Keratinocyte (primary cell): ENCODE data around the gene SRM. TPM values are rescaled to one million over a fixed set of nuclear protein-coding genes. Genes with fewer than 3 reads are reported as not detected.

Experiments used
- DNase-seq: peaks from one replicate; pipeline ENCODE4 v3.0.0-alpha.2; 2011; ENCODE audit warnings: low read depth, missing footprints, low spot score
- FAIRE-seq: peaks from 2 replicates; lab custom pipeline; 2011; peaks lifted over from hg19 to GRCh38; lab: Jason Lieb, UNC
- H2AFZ ChIP-seq: 2 replicates; pipeline ENCODE4 v1.6.0; 2012; ENCODE audit warnings: low read length, control low read depth, inconsistent platforms; ENCODE audit not compliant: control insufficient read depth
- H3K27ac ChIP-seq: 2 replicates; pipeline ENCODE4 v1.5.1; 2011; ENCODE audit warnings: low read length; ENCODE audit not compliant: control insufficient read depth, insufficient read depth
- H3K27me3 ChIP-seq: 3 replicates; pipeline ENCODE4 v1.6.0; 2011; ENCODE audit warnings: low read length; ENCODE audit not compliant: control insufficient read depth, insufficient read depth; ENCODE audit errors: extremely low read depth
- H3K36me3 ChIP-seq, 2 experiments: 2 replicates in 1 of 2; 3 replicates in 1 of 2; pipeline ENCODE4 v1.5.1; 2011; ENCODE audit warnings: low read length in 2 of 2, mild to moderate bottlenecking in 1 of 2; ENCODE audit not compliant: control insufficient read depth in 2 of 2, insufficient read depth in 2 of 2; ENCODE audit errors: extremely low read depth in 1 of 2
- H3K4me1 ChIP-seq: 3 replicates; pipeline ENCODE4 v1.5.1; 2011; ENCODE audit warnings: low read length; ENCODE audit not compliant: control insufficient read depth, insufficient read depth; ENCODE audit errors: extremely low read depth
- H3K4me2 ChIP-seq: 3 replicates; pipeline ENCODE4 v1.6.0; 2011; ENCODE audit warnings: low read depth, low read length; ENCODE audit not compliant: control insufficient read depth, insufficient read depth; ENCODE audit errors: extremely low read depth
- H3K4me3 ChIP-seq, 3 experiments: fragments of 200-600 bp in 1 of 3; sonication (generic) in 1 of 3; 2 replicates in 2 of 3; 3 replicates in 1 of 3; pipeline ENCODE4 v1.5.1; 2011 to 2016; ENCODE audit warnings: low read length in 3 of 3, mild to moderate bottlenecking in 3 of 3, control low read depth in 2 of 3, inconsistent platforms in 1 of 3, low read depth in 1 of 3, mixed read lengths in 1 of 3, mixed run types in 1 of 3, moderate library complexity in 1 of 3; ENCODE audit not compliant: control insufficient read depth in 2 of 3, insufficient read depth in 2 of 3; ENCODE audit errors: extremely low read depth in 1 of 3
- H3K79me2 ChIP-seq: 2 replicates; pipeline ENCODE4 v1.6.0; 2012; ENCODE audit warnings: low read length; ENCODE audit not compliant: control insufficient read depth, insufficient read depth
- H3K9ac ChIP-seq: 3 replicates; pipeline ENCODE4 v1.6.0; 2011; ENCODE audit warnings: low read length; ENCODE audit not compliant: control insufficient read depth, insufficient read depth; ENCODE audit errors: extremely low read depth
- H3K9me1 ChIP-seq: 3 replicates; pipeline ENCODE4 v1.6.0; 2011; ENCODE audit warnings: low read length; ENCODE audit not compliant: control insufficient read depth, insufficient read depth; ENCODE audit errors: extremely low read depth
- H3K9me3 ChIP-seq: 2 replicates; pipeline ENCODE4 v1.5.1; 2012; ENCODE audit warnings: low read depth, low read length; ENCODE audit not compliant: control insufficient read depth
- H4K20me1 ChIP-seq: 3 replicates; pipeline ENCODE4 v1.6.0; 2011; ENCODE audit warnings: low read length; ENCODE audit not compliant: control insufficient read depth, insufficient read depth; ENCODE audit errors: extremely low read depth
- CTCF ChIP-seq, 3 experiments: IDR thresholded peaks in 1 of 3; conservative IDR thresholded peaks in 1 of 3; optimal IDR thresholded peaks in 1 of 3; 2 replicates in 2 of 3; 3 replicates in 1 of 3; pipeline versions ENCODE3 to v1.5.1; 2011; ENCODE audit warnings: low read length in 3 of 3, mild to moderate bottlenecking in 3 of 3, moderate library complexity in 2 of 3, control low read depth in 1 of 3, inconsistent platforms in 1 of 3; ENCODE audit not compliant: insufficient read depth in 2 of 3; ENCODE audit errors: extremely low read depth in 1 of 3
- EZH2 ChIP-seq: IDR thresholded peaks from one replicate; pipeline ENCODE4 v1.6.1; 2012; ENCODE audit warnings: inconsistent platforms, mild to moderate bottlenecking, low read length, moderate library complexity
- dilution Hi-C: fragments of 300-500 bp; cut with MboI; formaldehyde crosslinking; loops from one replicate; pipeline ENCODE4 v1.7.0; 2020; ENCODE audit warnings: low sequenced_read_pairs; ENCODE audit not compliant: extremely low pct_ligation_motif_present
- polyA plus RNA-seq, 5 experiments: library from polyadenylated mRNA; depleted of rRNA in 3 of 5; stranded (reverse) in 3 of 5; stranded (forward) in 1 of 5; unstranded in 1 of 5; fragments of >200 nt; gene quantifications; 1 replicate in 1 of 5; 2 replicates in 3 of 5; 3 replicates in 1 of 5; pipeline versions ENCODE4 v1.2.1 to v1.2.3, GENCODE V29; 2011 to 2012; ENCODE audit warnings: missing spikeins in 2 of 5, low read depth in 1 of 5, low replicate concordance in 1 of 5

SRM gene
- polyA plus RNA-seq, 1 donor (not counting 4 experiments of a cell fraction or from before 2014, with no cell fraction given), result 32.8 TPM

- Histone ChIP-seq H3K27me3 (no peaks in the 10 kb centered on the region), H3K9me3 (no peaks in the 10 kb centered on the region), H3K9ac (no peak overlapping the region), H3K4me3 (no peak overlapping the region), H3K36me3 (peaks cover 11 to 16% of the 10 kb centered on the region in 2 experiments), H3K4me2 (no peak overlapping the region), H2AFZ (no peak overlapping the region), H4K20me1 (peaks cover 2% of the 10 kb centered on the region), H3K4me1 (peaks cover 10% of the 10 kb centered on the region), H3K79me2 (peaks cover 17% of the 10 kb centered on the region), H3K9me1 (no peaks in the 10 kb centered on the region), H3K27ac (no peak overlapping the region)
- no peak for FAIRE-seq
- TF ChIP-seq EZH2, result no peak
- no peak for TF ChIP-seq CTCF (optimal IDR thresholded peaks at IDR 0.05 in 1 of 3, IDR thresholded peaks at IDR 0.05 in 1 of 3, conservative IDR thresholded peaks at IDR 0.05 in 1 of 3; ENCODE audit: extremely low read depth in 1 of 3, insufficient read depth in 2 of 3, low read length in 3 of 3)
- dilution Hi-C loops, result no loop called here
- DNase-seq, result no peak
Measured at GRCh38 chr1:11055676-11056075, 4.1 kb downstream of the SRM start.

- Histone ChIP-seq H3K27me3 (no peaks in the 10 kb centered on the region), H3K9ac (no peak overlapping the region), H3K9me3 (no peaks in the 10 kb centered on the region), H4K20me1 (peaks cover 2% of the 10 kb centered on the region), H3K4me1 (peaks cover 10% of the 10 kb centered on the region), H3K4me2 (no peak overlapping the region), H3K36me3 (peaks cover 11 to 16% of the 10 kb centered on the region in 2 experiments), H3K27ac (no peak overlapping the region), H2AFZ (no peak overlapping the region), H3K79me2 (peaks cover 16% of the 10 kb centered on the region), H3K9me1 (no peaks in the 10 kb centered on the region), H3K4me3 (no peak overlapping the region)
- dilution Hi-C loops, result no loop called here
- DNase-seq, result no peak
- FAIRE-seq, result no peak
- no peak for TF ChIP-seq EZH2
- TF ChIP-seq CTCF (optimal IDR thresholded peaks at IDR 0.05 in 1 of 3, IDR thresholded peaks at IDR 0.05 in 1 of 3, conservative IDR thresholded peaks at IDR 0.05 in 1 of 3; ENCODE audit: extremely low read depth in 1 of 3, insufficient read depth in 2 of 3, low read length in 3 of 3), result no peak
Measured at GRCh38 chr1:11054666-11055065, 5.2 kb downstream of the SRM start.
